A549 (cell line): ENCODE results near the gene AADACL4.

Source experiments
- CHD4 ChIP-seq: fragments of 200-600 bp; sonication (generic); IDR thresholded peaks from 2 replicates; pipeline ENCODE4 v1.6.1; 2016; ENCODE audit warnings: antibody characterized with exemption, mild to moderate bottlenecking, borderline replicate concordance
- HEYL ChIP-seq: fragments of 250-450 bp; sonication (Bioruptor Pico); IDR thresholded peaks from 2 replicates; pipeline ENCODE4 v1.8.0; 2021; ENCODE audit warnings: mild to moderate bottlenecking, moderate library complexity
- REST ChIP-seq: fragments of 200-600 bp; sonication (generic); IDR thresholded peaks from 2 replicates; pipeline ENCODE4 v1.6.1; 2016; ENCODE audit warnings: antibody characterized with exemption, mild to moderate bottlenecking, moderate library complexity
- SMC3 ChIP-seq: fragments of >200 bp; sonication (Bioruptor Twin); formaldehyde crosslinking; IDR thresholded peaks from 3 replicates; pipeline ENCODE4 v1.6.1; 2018; ENCODE audit warnings: inconsistent platforms
- ZSCAN20 ChIP-seq: fragments of 250-450 bp; sonication (Bioruptor Pico); IDR thresholded peaks from 2 replicates; pipeline ENCODE4 v1.8.0; 2022; ENCODE audit warnings: mild to moderate bottlenecking, moderate library complexity
- TF ChIP-seq, protein P1 (sequence below): fragments of 450-650 bp; IDR thresholded peaks from 2 replicates; pipeline ENCODE4 v1.6.1; 2014; ENCODE audit warnings: antibody characterized with exemption
- TF ChIP-seq, protein P2 (sequence below): fragments of >200 bp; sonication (Bioruptor Twin); formaldehyde crosslinking; IDR thresholded peaks from 3 replicates; pipeline ENCODE4 v1.5.1; 2016

- TF ChIP-seq, protein P1, sequence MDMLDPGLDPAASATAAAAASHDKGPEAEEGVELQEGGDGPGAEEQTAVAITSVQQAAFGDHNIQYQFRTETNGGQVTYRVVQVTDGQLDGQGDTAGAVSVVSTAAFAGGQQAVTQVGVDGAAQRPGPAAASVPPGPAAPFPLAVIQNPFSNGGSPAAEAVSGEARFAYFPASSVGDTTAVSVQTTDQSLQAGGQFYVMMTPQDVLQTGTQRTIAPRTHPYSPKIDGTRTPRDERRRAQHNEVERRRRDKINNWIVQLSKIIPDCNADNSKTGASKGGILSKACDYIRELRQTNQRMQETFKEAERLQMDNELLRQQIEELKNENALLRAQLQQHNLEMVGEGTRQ = no peak
- TF ChIP-seq, protein P2, sequence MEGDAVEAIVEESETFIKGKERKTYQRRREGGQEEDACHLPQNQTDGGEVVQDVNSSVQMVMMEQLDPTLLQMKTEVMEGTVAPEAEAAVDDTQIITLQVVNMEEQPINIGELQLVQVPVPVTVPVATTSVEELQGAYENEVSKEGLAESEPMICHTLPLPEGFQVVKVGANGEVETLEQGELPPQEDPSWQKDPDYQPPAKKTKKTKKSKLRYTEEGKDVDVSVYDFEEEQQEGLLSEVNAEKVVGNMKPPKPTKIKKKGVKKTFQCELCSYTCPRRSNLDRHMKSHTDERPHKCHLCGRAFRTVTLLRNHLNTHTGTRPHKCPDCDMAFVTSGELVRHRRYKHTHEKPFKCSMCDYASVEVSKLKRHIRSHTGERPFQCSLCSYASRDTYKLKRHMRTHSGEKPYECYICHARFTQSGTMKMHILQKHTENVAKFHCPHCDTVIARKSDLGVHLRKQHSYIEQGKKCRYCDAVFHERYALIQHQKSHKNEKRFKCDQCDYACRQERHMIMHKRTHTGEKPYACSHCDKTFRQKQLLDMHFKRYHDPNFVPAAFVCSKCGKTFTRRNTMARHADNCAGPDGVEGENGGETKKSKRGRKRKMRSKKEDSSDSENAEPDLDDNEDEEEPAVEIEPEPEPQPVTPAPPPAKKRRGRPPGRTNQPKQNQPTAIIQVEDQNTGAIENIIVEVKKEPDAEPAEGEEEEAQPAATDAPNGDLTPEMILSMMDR = no peak
- TF ChIP-seq REST = no peak
- no peak for TF ChIP-seq CHD4
- TF ChIP-seq SMC3 = no peak
- TF ChIP-seq ZSCAN20 (CRISPR knock-in tag) = no peak
- TF ChIP-seq HEYL (CRISPR knock-in tag) = no peak
These were observed 52.8 kb downstream of the AADACL4 start for GRCh38 chr1:12696658-12697057.
